GM18909 (cell line): Measurements from ENCODE around the gene TM9SF1.

Experiments used
- ATAC-seq: cut with Tn5 transposase; IDR thresholded peaks from one replicate; pipeline ENCODE4 v1.9.1; 2021; ENCODE audit warnings: mild to moderate bottlenecking; ENCODE audit not compliant: unreplicated experiment, poor library complexity

Gene TM9SF1

DNA sequence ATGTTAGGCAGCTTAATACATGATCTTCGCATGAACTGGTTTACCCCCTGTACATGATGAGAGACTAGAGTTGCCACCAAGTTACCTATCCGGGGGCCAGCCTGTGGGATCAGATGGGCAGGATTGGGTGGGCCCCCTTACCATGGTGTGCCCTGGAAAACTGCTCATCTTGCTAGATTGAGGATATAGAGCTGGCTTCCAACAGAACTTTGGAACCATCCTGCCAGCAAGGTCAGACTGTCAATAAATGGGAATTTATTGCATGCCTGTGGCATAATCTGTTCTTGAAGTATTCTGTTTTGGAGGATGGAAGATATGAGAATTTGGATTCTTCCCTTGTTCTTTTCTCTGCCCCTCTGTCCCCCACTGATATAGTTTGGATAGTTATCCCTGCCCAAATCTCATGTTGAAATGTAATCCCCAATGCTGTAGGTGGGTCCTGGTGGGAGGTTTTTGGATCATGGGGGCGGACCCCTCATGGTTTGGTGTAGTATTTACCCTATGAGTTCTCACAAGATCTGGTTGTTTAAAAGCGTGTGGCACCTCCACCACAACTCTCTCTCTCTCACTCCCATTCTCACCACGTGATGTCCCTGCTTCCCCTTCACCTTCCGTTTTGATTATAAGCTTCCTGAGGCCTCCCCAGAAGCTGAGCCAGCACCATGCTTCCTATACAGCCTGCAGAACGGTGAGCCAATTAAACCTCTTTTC lies 3.7 kb upstream of the TM9SF1 start:
- ATAC-seq: no peak

DNA sequence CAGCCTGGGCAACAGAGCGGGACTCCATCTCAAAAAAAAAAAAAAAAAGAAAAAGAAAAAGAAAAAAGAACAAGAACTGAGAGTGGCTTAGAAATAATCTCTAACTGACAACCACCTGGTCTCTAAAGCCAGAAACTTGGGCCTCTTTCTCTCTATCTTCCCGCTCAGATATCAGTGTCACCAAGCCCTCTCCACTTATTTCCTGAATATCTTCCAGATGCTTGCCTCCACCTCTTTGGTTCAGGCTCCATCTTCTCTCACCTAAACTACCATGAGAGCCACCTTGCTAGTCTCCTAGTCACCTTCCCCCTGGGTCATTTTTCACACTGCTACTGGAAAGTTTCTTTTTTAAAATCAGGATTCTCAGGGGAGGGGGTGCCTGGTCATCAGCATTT lies 1.8 kb upstream of the TM9SF1 start:
- ATAC-seq: no peak

DNA sequence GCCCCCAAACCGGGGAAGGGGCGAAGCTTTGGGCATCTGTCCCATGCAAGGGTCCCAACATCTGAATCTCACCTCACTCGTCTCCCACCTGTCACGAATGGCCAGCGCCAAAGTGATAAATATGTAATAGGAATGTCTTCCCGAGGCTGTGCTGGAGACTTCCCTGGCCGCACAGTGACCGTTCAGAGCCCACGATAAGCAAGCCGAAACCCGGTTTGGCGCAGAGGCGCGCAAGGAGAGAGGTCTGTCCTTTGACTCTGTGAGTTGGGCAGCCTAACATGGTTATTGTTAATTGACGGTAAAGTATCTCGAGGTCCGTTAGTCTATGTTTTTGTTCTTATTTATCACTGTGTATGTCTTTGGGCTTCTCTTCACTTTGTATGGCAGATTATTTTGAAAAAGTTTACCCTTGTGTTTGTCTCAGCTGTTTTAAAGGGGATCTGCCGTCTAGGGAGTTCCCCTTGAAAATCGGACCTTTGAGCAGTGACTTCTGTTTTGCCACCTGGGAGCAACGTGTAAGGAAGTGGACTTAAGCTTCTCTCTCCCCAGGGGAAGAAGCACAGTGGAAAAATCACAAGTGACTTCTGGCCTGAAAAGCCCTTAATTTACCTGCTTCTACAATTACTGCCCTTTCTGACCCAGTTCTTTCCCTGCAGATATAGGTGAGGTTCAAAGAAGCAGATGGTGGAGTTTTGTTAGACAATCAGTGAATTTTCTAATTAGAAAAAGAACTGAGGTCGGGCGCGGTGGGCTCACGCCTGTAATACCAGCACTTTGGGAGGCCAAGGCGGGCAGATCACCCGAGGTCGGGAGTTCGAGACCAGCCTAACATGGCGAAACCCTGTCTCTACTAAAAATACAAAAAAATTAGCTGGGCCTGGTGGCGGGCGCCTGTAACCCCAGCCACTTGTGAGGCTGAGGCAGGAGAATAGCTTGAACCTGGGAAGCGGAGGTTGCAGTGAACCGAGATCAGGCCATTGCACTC lies 1.1 kb upstream of the TM9SF1 start:
- no peak for ATAC-seq

DNA sequence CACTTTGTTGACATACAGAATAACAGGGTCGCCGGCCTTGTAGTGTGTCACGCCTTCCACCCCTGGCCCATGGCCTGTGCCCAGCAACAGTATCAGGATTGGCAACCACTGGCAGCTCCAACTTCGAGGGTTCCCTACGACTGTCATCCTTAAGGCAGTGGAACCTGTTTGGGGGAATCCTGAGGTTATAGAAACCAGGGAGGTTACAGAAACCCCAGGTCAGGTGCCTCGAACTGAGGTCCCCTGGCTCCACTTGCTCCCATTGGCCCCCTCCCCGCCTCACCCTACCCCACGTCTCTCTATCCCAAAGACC lies 412 bp downstream of the TM9SF1 start:
- no peak for ATAC-seq

DNA sequence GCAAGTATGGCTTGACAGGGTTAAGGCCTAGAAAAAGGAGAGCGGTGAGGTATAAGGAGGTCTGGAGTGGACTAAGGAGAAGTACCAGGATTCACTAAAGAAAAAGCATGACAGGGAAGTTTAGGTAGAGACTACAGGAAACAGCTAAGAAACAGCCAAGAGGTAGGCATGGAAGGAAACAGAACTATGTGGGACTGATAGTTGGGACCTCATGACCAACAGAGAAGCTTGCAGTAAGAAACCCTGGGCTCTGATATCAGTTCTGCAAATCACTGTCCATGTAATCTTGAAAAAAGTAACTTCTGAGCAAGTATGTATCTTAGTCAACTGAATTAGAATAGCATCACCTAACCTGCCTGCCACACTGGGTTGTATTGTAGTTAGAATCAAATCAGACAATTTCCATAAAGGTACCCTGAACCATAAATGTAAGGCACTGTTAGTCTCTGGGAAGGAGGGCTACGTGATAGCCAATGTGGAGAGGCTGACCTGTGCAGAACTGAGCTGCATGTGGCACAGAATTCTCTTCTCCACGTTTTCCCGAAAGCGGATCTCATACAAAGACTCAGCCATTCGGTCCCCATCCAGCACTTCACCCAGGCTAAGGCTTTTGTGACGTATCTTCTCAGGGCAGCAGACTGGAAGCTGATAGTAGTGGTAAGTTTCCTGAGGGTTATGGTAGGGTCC lies 912 bp downstream of the TM9SF1 start:
- no peak for ATAC-seq

DNA sequence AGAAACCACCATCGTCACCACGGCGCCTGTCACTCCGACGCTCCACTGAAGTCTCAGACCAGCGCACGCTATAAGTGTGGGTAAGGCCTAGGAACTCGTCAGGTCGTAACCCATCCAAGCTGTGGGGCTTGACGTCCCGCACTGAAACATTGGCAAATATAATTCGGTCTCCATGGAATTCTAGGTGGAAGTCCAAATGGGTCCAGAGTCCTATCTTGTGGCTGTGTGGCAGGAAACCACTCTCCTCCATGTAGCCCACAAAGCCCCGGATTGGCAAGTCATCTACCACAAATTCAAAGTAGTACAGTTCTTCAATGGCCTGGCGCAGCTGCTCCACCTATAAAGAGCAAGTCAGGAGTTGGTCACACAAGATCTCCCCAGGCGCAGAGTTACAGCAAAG lies 2.3 kb downstream of the TM9SF1 start:
- ATAC-seq: no peak

DNA sequence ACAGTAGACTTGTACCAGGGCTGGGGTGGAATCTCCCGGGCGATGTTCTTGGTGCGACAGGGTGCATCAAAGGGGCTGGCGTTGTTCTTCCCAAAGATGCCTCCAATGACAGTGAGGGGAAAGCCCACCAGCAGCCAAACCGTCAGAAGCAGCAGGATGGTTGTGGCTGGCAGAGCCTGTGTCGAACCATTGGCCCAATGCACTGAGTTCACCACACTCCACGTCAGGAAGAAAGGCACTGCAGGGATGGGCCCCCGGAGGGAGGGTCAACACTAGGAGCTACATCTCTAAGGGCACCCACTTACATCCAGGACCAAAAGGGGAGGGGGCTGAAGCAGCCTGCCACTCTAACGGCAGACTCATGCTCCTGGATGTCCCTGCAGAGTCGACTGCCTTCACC lies 4.8 kb downstream of the TM9SF1 start:
- no peak for ATAC-seq

DNA sequence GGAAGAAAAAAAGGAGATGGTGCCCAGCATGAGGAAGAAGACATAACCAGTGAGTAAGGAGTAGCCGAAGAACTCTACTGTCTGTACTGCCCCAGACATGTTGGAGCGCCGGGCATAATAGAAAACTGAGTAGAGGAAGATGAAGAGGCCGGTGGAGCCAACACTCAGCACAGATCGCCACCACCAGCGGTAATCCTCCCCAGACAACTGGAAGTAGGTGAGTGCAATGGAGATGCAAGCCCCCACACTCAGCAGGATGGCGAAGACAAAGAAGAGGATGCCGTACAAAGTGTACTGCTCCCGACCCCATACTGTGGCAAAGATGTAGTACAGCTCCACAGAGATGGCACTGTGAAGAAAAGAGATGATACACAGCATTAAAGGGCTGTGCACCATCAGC lies 5.8 kb downstream of the TM9SF1 start:
- ATAC-seq: no peak

DNA sequence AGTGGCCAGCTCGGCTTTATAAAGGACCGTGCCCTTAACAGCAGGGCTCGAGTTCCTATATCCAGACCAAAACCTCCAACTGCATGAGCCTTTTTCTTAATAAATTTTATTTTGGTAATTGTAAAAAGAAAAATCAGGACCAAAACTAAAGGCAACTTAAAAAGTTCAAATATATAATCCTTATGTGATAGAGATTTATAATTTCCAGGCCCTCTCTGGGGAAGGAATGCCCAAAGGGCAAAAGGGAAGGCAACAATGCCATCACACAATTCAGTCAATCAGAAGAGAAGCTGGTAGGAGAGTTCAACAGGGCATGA lies 6.2 kb downstream of the TM9SF1 start:
- no peak for ATAC-seq

DNA sequence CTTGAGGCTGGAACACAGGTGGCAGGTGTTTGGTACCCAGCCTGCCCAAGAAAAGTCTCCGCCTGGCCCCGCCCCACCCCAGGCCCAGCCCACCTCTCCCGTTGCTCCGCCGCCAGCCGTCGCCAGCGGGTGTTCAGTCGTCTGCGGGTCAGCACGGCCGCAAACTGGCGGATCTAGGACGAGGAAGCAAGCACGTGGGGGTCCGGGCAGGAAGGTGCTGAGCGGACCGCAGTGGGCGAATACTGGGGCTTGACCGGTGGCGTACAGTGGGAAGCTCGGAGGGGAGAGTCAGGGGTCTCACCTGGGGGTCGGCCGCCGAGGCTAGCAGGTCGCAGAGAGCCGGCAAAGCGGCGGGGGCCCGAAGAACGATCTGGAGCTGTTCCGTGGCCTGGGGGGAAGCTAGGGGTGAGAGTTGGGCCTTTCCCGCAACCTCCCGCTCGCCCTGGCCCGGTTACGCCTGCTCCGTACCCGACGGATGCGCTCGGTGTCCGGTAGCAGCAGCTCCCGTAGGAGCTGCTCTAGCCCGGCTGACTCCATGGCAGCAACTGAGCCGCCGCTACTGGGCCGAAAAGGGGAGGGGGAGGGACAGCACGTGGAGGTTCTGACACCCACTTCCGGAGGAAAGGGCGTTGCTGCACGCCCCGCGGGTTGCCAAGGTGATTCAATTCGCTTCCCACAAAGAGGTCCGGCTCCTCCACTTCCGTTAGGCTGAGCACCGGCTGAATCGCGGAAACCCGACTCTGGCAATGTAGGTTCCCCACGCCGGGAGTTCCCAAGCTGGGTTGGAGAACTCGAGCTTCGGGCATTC lies 6.8 kb downstream of the TM9SF1 start, which contains the start of gene IPO4:
Gene IPO4, minus strand, starts transcription at position 566 of the 808 bp plus-strand sequence. Its CDS starts 29 bp downstream, at position 537.
- peak; percentile 92 for ATAC-seq

DNA sequence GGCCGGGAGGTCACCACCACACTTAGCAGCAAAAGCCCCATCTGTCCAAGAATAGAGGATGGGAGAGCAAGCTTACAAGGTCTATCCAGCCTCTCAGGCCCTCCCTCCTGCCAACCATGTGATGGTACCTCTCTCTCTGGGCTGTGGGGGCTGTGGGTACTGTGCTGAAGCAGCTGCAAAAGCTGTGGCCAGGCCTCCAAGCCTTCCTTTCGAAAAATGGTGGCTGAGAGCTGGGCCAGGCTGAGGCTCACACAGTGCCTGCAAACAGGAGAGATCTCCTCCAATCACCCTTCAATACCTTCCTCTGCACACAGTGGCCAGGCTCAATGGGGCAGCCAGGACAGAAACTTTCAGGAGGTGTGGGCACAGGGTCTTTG lies 7.7 kb downstream of the TM9SF1 start:
- no peak for ATAC-seq

DNA sequence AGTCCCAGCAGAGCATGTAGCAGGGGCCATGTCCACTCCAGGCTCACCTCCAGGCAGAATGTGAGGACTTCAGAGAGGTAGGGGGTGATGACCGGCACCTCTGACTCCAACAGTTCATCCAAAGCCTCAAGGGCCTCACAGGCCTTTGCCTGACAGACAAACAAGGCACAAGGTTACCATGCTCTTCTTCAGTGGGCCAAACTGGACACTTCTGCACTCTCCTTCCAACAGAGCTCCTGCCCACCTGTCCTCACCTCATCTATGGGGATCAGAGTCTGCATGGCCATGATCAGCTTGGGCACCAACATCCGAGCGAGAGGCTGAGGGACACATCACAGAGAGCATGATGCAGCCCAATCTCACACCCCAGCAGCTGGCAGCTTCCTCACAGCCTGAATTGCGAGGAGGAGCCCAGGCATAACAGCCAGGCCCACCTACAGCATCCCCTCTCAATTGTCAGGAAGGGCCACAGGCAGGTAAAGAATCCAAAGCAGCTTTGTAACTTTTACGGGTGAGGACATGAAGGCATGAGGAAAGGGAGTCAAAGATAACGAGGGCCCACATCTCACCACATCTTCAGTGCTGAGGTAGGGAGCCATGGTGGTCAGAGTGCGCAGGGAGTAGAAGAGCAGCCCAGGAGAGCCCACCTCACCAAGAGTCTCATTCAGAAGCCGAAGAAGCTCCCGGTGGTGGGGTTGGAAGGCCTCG lies 8.3 kb downstream of the TM9SF1 start:
- ATAC-seq: no peak

DNA sequence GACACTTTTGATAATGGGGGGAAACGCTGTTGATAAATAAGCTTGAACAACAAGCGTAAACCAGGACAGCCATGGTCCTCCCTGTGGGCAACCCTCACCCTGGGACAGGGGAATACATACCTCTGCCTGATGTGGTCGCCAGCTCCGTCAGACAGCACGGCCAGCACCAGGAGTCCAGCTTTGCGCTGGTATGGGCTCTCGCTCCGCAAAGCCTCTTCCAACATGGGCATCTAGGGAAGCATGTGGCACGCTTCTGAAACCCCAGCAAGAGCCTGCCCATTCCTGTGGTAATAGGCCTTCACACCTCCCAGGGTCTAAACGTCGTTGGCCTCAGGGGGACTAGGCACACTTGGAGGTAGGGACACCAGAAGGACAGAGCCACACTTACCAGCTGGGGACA lies 9.5 kb downstream of the TM9SF1 start:
- no peak for ATAC-seq

DNA sequence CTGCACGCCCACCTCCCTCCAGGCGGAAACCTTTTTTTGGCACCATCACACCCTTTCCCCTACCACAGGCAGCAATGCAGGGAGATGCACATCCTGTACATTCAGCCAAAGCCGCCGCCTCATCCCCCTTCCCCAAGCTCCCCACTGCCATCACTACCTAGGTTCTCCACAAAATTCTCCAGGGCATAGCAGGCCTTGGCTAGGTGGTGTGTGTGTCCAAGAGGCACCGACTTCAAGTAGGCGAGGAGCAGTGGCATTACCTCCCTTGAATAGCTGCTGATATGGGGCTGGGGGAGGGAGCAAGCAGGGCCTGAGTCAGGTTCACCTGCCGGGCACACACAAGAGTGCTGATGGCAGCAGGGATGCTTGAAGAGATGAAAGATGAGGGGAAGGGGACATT lies 10.2 kb downstream of the TM9SF1 start:
- no peak for ATAC-seq

DNA sequence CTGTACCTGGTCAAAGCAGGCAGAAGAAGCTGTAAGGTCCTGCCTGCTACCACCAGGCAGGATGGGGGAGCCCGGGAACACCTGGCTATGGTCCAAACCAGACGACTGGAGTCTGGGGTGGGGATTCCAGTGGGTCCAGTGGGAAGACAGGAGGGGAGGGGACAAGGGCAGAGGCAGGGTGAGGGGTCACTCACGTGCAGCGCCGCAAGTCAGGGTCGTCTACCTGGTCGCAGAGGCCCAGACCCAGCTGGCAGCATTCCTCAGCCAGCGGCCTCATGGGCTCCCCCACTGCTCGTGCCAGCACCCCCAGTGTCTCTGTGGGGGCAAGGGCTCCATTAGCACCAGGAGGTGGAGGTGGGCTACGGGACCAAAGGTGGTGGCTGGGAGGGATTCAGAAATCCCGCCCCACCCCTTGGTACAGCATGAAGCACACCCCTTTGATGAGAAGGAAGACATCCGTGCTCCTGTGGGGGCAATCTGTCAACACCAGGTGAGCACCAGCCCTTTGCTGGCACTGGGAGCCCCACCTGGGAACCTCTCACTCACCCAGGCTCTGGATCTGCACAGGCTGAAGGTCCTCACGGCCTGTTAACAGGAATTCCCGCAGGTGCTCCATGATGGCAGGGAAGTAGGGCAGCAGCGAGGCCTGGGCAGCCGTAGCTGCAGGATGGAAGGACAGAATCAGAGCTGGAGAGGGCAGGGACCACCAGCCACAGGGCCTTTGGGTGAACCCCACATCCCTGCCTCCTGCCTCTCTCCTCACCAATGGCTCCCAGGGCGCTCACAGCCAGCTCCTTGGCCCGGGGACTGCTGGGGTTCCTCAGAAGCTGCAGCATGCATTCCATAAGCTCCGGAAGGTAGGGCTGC lies 10.9 kb downstream of the TM9SF1 start:
- no peak for ATAC-seq

DNA sequence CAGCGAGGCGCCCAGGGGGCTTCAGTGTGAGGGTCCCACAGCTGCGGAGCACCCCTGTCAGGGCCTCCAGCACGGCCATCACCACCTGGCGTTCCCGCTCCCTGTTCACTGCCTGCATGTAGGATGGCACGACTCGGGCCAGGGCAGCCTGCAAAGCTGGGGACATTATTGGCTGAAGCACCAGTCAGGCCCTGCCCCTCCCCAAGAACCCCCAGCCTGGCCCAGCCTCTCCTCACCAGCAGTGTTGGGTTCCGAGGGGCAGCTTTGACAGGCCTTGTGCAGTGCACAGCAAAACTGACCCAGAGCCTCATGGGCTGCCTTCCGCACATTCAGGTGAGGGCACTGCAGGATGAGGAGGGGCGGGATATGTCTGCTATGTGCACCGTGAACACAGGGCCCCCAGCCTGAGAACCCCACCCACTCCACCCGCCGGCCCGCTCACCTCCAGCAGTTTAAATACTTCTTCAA lies 12.2 kb downstream of the TM9SF1 start:
- ATAC-seq: no peak

DNA sequence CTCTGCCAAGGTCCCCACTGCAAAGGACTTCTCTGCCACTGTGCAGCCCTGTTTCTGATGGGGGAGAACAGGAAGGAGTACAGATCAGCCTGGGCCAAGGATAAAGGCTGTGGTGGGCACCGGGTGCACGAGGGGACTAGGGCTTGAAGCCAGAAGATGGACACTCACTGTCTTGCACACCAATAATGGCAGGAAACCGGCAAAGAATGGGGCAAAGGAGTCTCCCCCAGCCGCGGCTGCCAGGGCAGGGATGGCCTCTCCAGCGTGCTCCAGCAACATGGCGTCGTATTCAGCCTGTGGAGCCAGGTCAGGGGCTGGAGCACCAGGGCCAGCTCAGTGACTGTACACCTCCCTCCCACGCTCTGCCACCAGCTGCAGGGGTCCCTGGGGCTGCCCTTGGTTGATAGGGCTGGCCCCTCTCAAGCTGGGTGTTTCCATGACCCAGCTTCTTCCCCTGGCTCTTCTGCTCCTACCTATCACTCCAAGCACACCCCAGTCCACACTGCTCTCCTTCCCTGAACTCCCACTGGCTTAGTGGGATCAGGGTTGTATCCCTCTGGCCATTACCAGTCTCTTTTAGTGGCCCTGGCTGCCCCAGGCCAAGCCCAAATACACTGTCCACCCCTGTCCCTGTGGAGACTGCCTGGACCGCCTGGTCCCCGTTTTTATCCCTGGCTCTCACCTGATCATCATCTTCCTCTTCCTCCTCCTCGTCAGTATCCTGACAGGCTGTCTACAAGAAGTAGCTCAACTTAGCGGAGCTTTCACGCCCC lies 12.9 kb downstream of the TM9SF1 start:
- ATAC-seq: no peak
